HUES48 (cell line): Measurements from ENCODE around the gene EHD2.
"Not testable (repeated sequence)": the region's sequence is repeated elsewhere in the genome, so short reads cannot be mapped to it uniquely, and the experiment has no call there.

Source experiments
- H3K27ac ChIP-seq: one replicate; pipeline ENCODE4 v1.7.0; 2013; ENCODE audit warnings: low read depth, low read length, inconsistent platforms
- H3K27me3 ChIP-seq: 2 replicates; pipeline ENCODE4 v1.6.1; 2013; ENCODE audit warnings: mild to moderate bottlenecking, low read length; ENCODE audit not compliant: control insufficient read depth, insufficient read depth
- H3K36me3 ChIP-seq: 2 replicates; pipeline ENCODE4 v1.6.1; 2013; ENCODE audit warnings: low read length; ENCODE audit not compliant: control insufficient read depth, insufficient read depth
- H3K4me1 ChIP-seq: 2 replicates; pipeline ENCODE4 v1.6.1; 2013; ENCODE audit warnings: mild to moderate bottlenecking, low read length; ENCODE audit not compliant: control insufficient read depth, insufficient read depth
- H3K4me3 ChIP-seq: 2 replicates; pipeline ENCODE4 v1.5.1; 2013; ENCODE audit warnings: mild to moderate bottlenecking, low read depth, low read length
- H3K9ac ChIP-seq: 2 replicates; pipeline ENCODE4 v1.6.1; 2013; ENCODE audit warnings: mild to moderate bottlenecking, low read depth, low read length, moderate library complexity
- H3K9me3 ChIP-seq: 2 replicates; pipeline ENCODE4 v1.6.1; 2013; ENCODE audit warnings: low read length; ENCODE audit not compliant: control insufficient read depth, insufficient read depth

EHD2 gene

DNA sequence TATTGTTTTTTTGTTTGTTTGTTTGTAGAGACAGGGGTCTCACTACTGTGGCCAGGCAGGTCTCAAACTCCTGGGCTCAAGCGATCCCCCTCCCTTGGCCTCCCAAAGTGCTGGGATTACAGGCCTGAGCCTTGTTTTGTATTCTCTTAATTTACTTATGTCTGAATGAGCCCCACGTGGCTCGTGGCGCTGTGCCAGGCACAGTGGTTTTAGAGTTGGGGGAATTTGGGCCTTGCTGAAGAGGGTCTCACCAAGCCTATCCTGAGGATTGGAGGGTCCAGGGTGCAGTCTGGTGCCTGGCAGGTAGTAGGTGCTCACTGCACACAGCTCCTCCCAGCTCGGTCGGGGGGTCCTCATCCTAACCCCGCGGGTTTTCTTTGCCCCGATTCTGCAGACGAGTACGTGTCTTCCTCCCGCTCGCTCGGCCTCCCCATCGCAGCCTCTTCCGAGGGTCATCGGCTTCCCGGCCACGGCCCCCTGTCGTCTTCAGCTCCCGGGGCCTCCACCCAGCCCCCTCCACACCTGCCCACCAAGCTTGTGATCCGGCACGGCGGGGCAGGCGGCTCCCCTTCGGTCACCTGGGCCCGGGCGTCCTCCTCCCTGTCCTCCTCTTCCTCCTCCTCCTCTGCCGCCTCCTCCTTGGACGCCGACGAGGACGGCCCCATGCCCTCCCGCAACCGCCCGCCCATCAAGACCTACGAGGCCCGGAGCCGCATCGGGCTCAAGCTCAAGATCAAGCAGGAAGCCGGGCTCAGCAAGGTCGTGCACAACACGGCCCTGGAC, 12.1 kb upstream of the EHD2 start:
- no peak overlapping the region for H3K9ac ChIP-seq
- no peaks in the 10 kb centered on the region; the same call in 1 of the 2 replicates for H3K4me1 ChIP-seq
- H3K36me3 ChIP-seq, result peaks cover 34% of the 10 kb centered on the region
- H3K27me3 ChIP-seq, result no peaks in the 10 kb centered on the region
- no peaks in the 10 kb centered on the region for H3K9me3 ChIP-seq
- H3K27ac ChIP-seq, result no peak overlapping the region
- H3K4me3 ChIP-seq, result no peak overlapping the region

DNA sequence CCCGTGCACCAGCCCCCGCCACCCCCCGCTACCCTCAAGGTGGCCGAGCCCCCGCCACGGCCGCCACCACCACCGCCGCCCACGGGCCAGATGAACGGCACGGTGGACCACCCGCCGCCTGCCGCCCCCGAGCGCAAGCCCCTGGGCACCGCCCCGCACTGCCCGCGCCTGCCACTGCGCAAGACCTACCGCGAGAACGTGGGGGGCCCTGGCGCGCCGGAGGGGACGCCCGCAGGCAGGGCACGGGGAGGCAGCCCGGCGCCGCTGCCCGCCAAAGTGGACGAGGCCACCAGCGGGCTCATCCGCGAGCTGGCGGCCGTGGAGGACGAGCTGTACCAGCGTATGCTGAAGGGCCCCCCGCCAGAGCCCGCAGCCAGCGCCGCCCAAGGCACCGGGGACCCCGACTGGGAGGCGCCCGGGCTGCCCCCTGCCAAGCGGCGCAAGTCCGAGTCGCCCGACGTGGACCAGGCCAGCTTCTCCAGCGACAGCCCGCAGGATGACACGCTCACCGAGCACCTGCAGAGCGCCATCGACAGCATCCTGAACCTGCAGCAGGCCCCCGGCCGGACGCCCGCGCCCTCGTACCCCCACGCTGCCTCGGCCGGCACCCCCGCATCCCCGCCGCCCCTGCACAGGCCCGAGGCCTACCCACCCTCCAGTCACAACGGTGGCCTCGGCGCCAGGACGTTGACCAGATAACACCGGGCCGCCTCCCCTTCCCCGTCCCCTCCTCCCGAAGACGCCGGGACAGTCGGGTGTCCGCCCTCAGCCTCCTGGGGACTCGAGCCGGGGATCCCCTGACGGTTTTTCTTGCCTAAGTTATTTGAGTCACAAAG, 11.3 kb upstream of the EHD2 start:
- no peak overlapping the region for H3K27ac ChIP-seq
- peaks cover 34% of the 10 kb centered on the region for H3K36me3 ChIP-seq
- no peaks in the 10 kb centered on the region; the same call in 1 of the 2 replicates for H3K4me1 ChIP-seq

DNA sequence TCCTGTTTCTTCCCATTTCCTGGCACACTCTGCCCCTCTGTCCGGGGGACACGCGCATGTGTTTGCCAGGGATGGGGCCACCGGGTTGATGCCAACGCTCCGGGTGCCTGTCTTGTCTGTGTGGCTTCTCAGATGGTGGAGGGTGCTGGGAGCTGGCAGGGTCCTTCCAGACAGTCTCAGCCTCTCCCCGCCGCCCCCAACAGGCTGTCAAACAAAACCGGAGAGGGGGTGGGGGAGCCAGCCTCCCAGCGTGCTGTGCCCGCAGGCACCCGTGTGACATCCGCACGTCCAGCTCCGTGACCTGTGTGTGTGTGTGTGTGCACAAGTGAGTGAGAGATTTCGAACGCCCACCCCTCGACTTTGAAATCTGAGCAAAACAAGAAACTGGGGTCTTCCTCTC, 10.6 kb upstream of the EHD2 start:
- no peaks in the 10 kb centered on the region for H3K27me3 ChIP-seq
- no peak overlapping the region for H3K9ac ChIP-seq
- peaks cover 34% of the 10 kb centered on the region for H3K36me3 ChIP-seq
- no peak overlapping the region for H3K27ac ChIP-seq
- no peaks in the 10 kb centered on the region; the same call in 1 of the 2 replicates for H3K4me1 ChIP-seq
- no peak overlapping the region for H3K4me3 ChIP-seq
- H3K9me3 ChIP-seq, result no peaks in the 10 kb centered on the region

More for the DNA sequence above, 11.3 kb upstream of the EHD2 start:
- Histone ChIP-seq H3K27me3 (no peaks in the 10 kb centered on the region), H3K9ac (no peak overlapping the region), H3K4me3 (no peak overlapping the region), H3K9me3 (no peaks in the 10 kb centered on the region)

DNA sequence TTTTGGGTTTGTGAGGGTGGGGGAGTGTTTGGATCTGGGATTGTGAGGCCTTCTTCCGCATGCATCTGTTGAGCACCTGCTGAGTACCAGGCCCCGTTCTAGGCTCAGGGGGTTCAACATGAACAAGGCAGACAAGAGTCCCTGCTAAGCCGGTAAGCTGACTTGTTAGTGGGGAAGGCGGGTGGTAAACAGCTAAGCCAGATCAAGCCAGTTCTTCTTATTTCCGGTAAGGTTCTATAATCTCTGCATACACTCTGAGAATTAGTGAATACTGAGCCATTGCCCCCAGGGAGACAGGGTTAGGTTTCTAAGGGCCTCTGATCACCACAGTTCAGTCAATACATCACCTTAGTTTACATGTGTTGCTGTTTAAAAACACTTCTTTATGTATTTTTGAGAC, 9.9 kb upstream of the EHD2 start:
- Histone ChIP-seq H3K36me3 (peaks cover 34% of the 10 kb centered on the region), H3K27me3 (no peaks in the 10 kb centered on the region), H3K9me3 (no peaks in the 10 kb centered on the region), H3K9ac (no peak overlapping the region), H3K4me3 (no peak overlapping the region), H3K4me1 (no peaks in the 10 kb centered on the region; the same call in 1 of the 2 replicates), H3K27ac (no peak overlapping the region)

DNA sequence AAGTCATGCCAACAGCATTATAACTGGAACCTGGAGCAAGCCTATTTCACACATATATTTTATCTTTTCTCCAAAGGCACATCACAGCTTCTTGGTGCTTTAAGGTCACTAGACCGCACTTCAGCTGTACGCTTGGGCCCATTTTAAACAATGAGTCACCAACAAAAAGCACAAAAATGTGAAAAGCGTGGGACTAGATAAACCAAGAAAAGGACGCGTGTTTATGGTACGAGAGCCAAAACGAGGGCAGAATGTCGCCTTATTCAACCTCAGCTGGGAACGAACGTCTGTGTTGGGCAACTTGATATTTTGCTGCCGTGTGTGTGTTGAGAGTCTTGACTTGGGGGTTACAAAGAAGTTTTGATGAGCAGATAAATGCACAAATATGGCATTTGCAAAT, 9.2 kb upstream of the EHD2 start:
- Histone ChIP-seq H3K9ac (no peak overlapping the region), H3K4me3 (no peak overlapping the region), H3K36me3 (peaks cover 29% of the 10 kb centered on the region), H3K27ac (no peak overlapping the region), H3K9me3 (no peaks in the 10 kb centered on the region), H3K27me3 (no peaks in the 10 kb centered on the region), H3K4me1 (no peaks in the 10 kb centered on the region; the same call in 1 of the 2 replicates)

DNA sequence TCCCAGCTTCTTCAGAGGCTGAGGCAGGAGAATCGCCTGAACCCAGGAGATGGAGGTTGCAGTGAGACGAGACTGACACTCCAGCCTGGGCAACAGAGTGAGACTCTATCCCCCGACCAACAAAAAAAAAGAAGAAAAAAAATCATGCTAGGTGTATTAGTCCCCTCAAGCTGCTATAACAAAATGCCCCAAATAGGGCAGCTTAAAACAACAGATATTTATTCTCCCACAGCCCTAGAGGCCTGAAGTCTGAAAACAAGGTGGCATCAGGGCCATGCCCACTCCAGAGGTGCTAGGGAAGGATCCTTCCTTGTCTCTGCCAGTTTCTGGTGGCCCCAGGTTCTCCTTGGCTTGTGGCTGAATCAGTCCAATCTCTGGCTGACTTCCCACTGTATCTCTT, 8.6 kb upstream of the EHD2 start:
- Histone ChIP-seq H3K4me3 (no peak overlapping the region), H3K27ac (no peak overlapping the region), H3K4me1 (no peaks in the 10 kb centered on the region), H3K36me3 (peaks cover 24% of the 10 kb centered on the region), H3K27me3 (no peaks in the 10 kb centered on the region), H3K9ac (no peak overlapping the region), H3K9me3 (no peaks in the 10 kb centered on the region)

DNA sequence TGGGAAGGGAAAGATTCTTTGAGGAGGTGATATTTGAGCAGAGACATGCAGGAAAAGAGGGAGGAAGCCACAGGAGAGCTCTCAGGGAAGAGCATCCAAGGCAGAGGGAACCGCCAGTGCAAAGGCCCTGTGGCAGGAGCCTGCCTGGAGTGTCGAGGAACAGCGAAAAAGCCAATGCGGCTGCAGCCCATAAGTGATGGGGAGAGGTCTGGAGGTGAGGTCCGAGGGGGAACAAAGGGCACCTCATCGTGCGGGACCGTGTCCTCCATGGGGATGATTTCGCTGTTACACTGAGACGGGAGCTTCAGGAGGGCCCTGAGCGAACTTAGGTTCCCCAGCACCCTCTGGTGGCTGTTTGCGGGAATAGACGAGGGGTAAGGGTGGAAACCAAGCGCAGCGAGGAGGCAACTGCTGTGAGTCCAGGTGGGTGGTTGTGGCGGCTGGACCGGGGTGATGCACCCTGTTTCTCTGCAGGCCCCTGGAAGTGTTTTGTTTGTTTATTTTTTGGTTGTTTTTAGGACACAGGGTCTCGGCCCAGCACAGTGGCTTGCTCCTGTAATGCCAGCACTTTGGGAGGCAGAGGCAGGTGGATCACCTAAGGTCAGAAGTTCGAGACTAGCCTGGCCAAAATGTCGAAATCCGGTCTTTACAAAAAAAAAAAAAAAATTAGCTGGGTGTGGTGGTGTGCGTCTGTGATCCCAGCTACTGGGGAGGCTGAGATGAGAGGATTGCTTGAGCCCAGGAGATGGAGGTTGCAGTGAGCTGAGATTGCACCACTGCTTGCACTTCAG, 5.9 kb upstream of the EHD2 start:
- Histone ChIP-seq H3K4me3 (no peak overlapping the region), H3K27me3 (no peaks in the 10 kb centered on the region), H3K36me3 (peaks cover 8% of the 10 kb centered on the region), H3K9me3 (no peaks in the 10 kb centered on the region), H3K27ac (no peak overlapping the region), H3K4me1 (no peaks in the 10 kb centered on the region), H3K9ac (no peak overlapping the region)

DNA sequence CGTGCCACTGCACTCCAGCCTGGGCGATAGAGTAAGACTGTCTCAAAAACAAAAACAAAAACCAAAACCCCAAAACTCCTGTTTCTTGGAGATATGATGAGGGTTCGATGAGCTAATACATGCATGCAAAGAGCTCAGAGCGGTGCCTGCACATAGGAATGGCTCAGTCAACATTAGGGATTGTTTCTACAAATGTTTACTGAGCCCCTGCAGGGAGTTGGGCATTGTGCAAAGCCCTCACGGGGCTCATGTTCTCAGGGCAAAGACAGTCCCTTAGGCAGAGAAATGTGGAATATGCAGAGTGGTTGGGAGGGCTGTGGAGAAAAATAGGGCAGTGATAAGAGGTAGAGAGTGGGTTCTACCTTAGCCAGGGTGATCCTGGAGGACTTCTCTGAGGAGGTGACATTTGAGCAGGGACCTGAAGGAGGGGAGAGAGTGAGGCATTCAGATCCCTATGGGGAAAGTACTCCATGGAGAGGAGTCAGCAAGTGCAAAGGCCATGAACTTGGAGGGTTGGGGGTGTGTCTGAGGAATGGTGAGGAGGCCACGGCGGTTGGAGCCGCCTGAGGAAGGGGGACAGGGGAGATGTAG, 1.5 kb upstream of the EHD2 start:
- Histone ChIP-seq H3K27ac (no peak overlapping the region), H3K4me3 (no peak overlapping the region), H3K9me3 (no peaks in the 10 kb centered on the region; the same call in 1 of the 2 replicates), H3K27me3 (no peaks in the 10 kb centered on the region), H3K4me1 (no peaks in the 10 kb centered on the region), H3K36me3 (no peaks in the 10 kb centered on the region), H3K9ac (no peak overlapping the region)

DNA sequence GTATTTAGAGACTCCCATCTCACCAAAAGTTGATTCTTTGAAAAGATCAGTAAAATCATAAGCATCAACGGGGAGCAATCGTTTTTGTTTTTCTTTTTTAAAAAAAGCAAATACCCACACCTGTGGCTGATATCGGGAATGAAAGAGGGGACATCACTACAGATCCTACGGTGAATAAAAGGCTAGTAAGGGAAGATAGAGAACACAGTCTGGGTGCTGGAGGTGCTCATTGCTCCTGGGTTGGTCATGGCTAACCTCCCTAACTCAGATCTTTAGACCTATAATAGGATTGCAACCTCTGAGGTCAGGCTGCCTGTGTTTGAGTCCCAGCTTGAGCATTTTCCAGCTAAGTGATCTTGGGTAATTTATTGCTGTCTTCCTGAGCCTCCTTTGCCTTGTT, 1.1 kb downstream of the EHD2 start:
- H3K27me3 ChIP-seq, result no peaks in the 10 kb centered on the region
- no peaks in the 10 kb centered on the region for H3K4me1 ChIP-seq
- no peaks in the 10 kb centered on the region; the same call in 1 of the 2 replicates for H3K9me3 ChIP-seq
- H3K36me3 ChIP-seq, result no peaks in the 10 kb centered on the region
- no peak overlapping the region; the same call in 1 of the 2 replicates for H3K4me3 ChIP-seq
- no peak overlapping the region for H3K9ac ChIP-seq
- no peak overlapping the region for H3K27ac ChIP-seq

DNA sequence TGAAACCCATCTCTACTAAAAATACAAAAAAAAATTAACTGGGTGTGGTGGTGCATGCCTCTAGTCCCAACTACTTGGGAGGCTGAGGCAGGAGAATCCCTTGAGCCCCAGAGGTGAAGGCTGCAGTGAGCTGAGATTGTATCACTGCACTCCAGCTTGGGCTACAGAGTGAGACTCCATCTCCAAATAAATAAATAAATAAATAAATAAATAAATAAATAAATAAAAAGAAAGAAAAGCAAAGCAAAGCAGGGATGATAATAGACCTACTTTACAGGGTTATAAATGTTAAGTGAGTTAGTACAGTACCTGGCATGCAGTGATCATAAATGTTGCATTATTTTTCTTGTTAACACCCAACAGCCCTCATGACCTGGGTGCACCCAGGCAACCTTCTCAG, 1.6 kb downstream of the EHD2 start:
- H3K27me3 ChIP-seq, H3K36me3 ChIP-seq, H3K4me1 ChIP-seq, H3K27ac ChIP-seq, H3K9me3 ChIP-seq, H3K4me3 ChIP-seq, H3K9ac ChIP-seq: not testable (repeated sequence)
